Heart left ventricle (tissue), 13 donors: ENCODE measurements around the gene HSF2BP.

ENCODE experiments used
- POLR2A ChIP-seq, 2 donors: fragments of 450-650 bp; IDR thresholded peaks; one replicate each; pipeline ENCODE4 v1.6.1; 2017; ENCODE audit warnings: antibody characterized with exemption in 2 of 2, mild to moderate bottlenecking in 2 of 2, moderate library complexity in 2 of 2
- TF ChIP-seq, protein P1 (sequence below), 12 donors: fragments of 200-600 bp; sonication (generic) in 4 of 12; IDR thresholded peaks; one replicate each; pipeline versions ENCODE4 v1.5.0 to v1.8.0; 2018 to 2022; ENCODE audit warnings: antibody characterized with exemption in 12 of 12, mild to moderate bottlenecking in 5 of 12
- donor health status: ischemic (EF 13 %, LVEDD 7.1; RV severe dilation, severe dysfunction).
- donor health status: DM: no; HTN: yes; CAD: no.
- donor health status: DM: no; HTN: no; CAD: no.
- donor health status: ischemic (EF 25% LVEDD 6.9; RV normal size, moderate dysfunction).
- donor health status: ischemic (EF 25% LVEDD 5.7; RV mildly dilated, moderate dysfunction).
- donor health status: ischemic (EF 35%, LVEDD 5.7; RV mildly dilated, moderate dysfunction).
- donor health status: nonischemic (EF 11% LVEDD 7.7; RV severe dilation, severe dysfunction).
- donor health status: DM: yes; HTN: yes; CAD: no.
- donor health status: PGD.
- donor health status: ischemic (EF 29% LVEDD 5.4; RV normal size, mild dysfunction).
- donor health status: nonischemic (EF 23%, LVEDD 6.1; RV moderate dilation, normal function).

DNA sequence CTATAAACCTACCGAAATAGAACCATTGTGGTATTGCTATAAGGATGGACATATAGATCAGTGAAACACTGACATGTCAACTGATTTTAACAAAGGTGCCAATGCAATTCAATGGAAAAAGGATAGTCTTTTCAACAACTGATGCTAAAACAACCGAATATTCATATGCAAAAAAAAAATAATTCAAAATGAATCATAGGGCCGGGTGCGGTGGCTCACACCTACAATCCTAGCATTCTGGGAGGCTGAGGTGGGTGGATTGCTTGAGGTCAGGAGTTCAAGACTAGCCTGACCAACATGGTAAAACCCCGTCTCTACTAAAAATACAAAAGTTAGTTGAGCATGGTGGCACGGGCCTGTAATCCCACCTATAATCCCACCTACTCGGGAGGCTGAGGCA is 23.9 kb downstream of the HSF2BP start:
- no peak for TF ChIP-seq POLR2A (IDR thresholded peaks at IDR 0.05)
- TF ChIP-seq, protein P1, sequence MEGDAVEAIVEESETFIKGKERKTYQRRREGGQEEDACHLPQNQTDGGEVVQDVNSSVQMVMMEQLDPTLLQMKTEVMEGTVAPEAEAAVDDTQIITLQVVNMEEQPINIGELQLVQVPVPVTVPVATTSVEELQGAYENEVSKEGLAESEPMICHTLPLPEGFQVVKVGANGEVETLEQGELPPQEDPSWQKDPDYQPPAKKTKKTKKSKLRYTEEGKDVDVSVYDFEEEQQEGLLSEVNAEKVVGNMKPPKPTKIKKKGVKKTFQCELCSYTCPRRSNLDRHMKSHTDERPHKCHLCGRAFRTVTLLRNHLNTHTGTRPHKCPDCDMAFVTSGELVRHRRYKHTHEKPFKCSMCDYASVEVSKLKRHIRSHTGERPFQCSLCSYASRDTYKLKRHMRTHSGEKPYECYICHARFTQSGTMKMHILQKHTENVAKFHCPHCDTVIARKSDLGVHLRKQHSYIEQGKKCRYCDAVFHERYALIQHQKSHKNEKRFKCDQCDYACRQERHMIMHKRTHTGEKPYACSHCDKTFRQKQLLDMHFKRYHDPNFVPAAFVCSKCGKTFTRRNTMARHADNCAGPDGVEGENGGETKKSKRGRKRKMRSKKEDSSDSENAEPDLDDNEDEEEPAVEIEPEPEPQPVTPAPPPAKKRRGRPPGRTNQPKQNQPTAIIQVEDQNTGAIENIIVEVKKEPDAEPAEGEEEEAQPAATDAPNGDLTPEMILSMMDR (IDR thresholded peaks at IDR 0.05), result no peak
